NCI-H2029 treated with DMSO at 0.1 percent for 48 hours (cell line): Measurements from ENCODE around the gene SGIP1.
"Not testable (repeated sequence)": the region's sequence is repeated elsewhere in the genome, so short reads cannot be mapped to it uniquely, and the experiment has no call there.

Source experiments
- DNase-seq: peaks from one replicate; lab custom pipeline; 2025; lab: John Stamatoyannopoulos, UW

Gene SGIP1

GRCh38 chr1:66731170-66731865 lies 197.4 kb downstream of the SGIP1 start:
- no peak for DNase-seq

GRCh38 chr1:66732407-66733166 lies 198.6 kb downstream of the SGIP1 start:
- no peak for DNase-seq

GRCh38 chr1:66733348-66734017 lies 199.5 kb downstream of the SGIP1 start:
- DNase-seq = no peak

- DNase-seq = not testable (repeated sequence)
Measured at GRCh38 chr1:66734531-66734930, 200.6 kb downstream of the SGIP1 start.

- no peak for DNase-seq
Measured at GRCh38 chr1:66737836-66738235, 203.9 kb downstream of the SGIP1 start.

GRCh38 chr1:66739401-66740157 lies 205.6 kb downstream of the SGIP1 start:
- DNase-seq = no peak

GRCh38 chr1:66745451-66745850 lies 211.5 kb downstream of the SGIP1 start:
- DNase-seq = no peak

GRCh38 chr1:66747501-66747900 lies 213.5 kb downstream of the SGIP1 start:
- DNase-seq = no peak

GRCh38 chr1:66750577-66750976 lies 216.6 kb downstream of the SGIP1 start:
- no peak for DNase-seq

- DNase-seq = no peak
Measured at GRCh38 chr1:66751160-66751559, 217.2 kb downstream of the SGIP1 start.

GRCh38 chr1:66752000-66752592 lies 218.1 kb downstream of the SGIP1 start, which contains the start of gene DYNLT5:
Gene DYNLT5, plus strand, starts transcription at chr1:66752459. Its CDS starts 2,200 bp downstream, at chr1:66754659.
- no peak for DNase-seq

GRCh38 chr1:66752671-66753371 lies 218.9 kb downstream of the SGIP1 start:
- DNase-seq = no peak

GRCh38 chr1:66757722-66758240 lies 223.8 kb downstream of the SGIP1 start:
- DNase-seq = no peak

- DNase-seq = peak; percentile 59
Measured at GRCh38 chr1:66758241-66758755, 224.3 kb downstream of the SGIP1 start.

- DNase-seq = no peak
Measured at GRCh38 chr1:66760506-66760905, 226.6 kb downstream of the SGIP1 start.

- DNase-seq = no peak
Measured at GRCh38 chr1:66761221-66761620, 227.3 kb downstream of the SGIP1 start.

- peak; percentile 77 for DNase-seq
Measured at GRCh38 chr1:66764994-66765578, 231.1 kb downstream of the SGIP1 start.

GRCh38 chr1:66767626-66768025 lies 233.7 kb downstream of the SGIP1 start:
- DNase-seq = no peak

- no peak for DNase-seq
Measured at GRCh38 chr1:66768965-66769364, 235.0 kb downstream of the SGIP1 start.
